Large intestine (tissue), 3 donors: Measurements from ENCODE around the gene DDX3X. TPM values are rescaled to one million over a fixed set of nuclear protein-coding genes. Genes with fewer than 3 reads are reported as not detected.

ENCODE experiments used
- DNase-seq, 2 donors: peaks; one replicate each; pipeline versions ENCODE4 v3.0.0 to v3.0.0-alpha.2; 2013
- H3K27ac ChIP-seq: one replicate; pipeline ENCODE4 v1.5.1; 2013; ENCODE audit warnings: low read length
- H3K27me3 ChIP-seq: 2 replicates; pipeline ENCODE4 v1.6.1; 2013; ENCODE audit warnings: low read length; ENCODE audit not compliant: control insufficient read depth, insufficient read depth
- H3K36me3 ChIP-seq: 2 replicates; pipeline ENCODE4 v1.6.1; 2013; ENCODE audit warnings: low read length; ENCODE audit not compliant: control insufficient read depth, insufficient read depth
- H3K4me1 ChIP-seq: one replicate; pipeline ENCODE4 v1.6.1; 2013; ENCODE audit warnings: low read length; ENCODE audit not compliant: control insufficient read depth, insufficient read depth
- H3K4me3 ChIP-seq: one replicate; pipeline ENCODE4 v1.5.1; 2013; ENCODE audit warnings: low read length
- H3K9me3 ChIP-seq: one replicate; pipeline ENCODE4 v1.6.1; 2013; ENCODE audit warnings: mild to moderate bottlenecking, low read depth, low read length, moderate library complexity; ENCODE audit not compliant: control insufficient read depth
- WGBS: methylation state at CpG from one replicate; pipeline ENCODE4 v1.1.5; 2013; ENCODE audit warnings: low lambda C conversion rate; ENCODE audit not compliant: insufficient coverage; 5-methylcytosine and 5-hydroxymethylcytosine counted together
- polyA plus RNA-seq: library from polyadenylated mRNA; unstranded; fragments of 120-200 nt; gene quantifications from one replicate; pipeline ENCODE4 v1.2.1, GENCODE V29; 2013

Gene DDX3X
- polyA plus RNA-seq, 1 donor, result 202 TPM

DNA sequence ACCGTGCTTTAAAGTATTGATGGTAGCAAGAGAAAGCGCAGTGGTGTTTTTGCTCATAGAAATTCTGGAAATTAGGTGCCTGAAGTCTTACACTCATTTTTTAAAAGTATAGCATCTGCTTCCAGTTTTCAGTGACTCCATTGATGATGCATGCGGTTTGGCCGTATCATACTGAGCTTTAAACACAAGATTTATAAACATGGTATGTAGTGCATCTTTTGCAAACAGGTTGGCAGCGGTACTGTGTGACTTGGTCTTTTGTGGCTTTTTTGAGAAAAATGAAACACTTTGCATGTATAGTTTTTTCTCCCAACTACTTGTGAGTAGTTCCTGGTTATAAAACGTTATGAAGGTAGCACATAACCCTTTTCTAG lies 2.0 kb downstream of the DDX3X start:
- peaks cover 9% of the 10 kb centered on the region for H3K36me3 ChIP-seq
- H3K4me3 ChIP-seq, result peak overlapping the region; percentile 99
- peaks cover 6% of the 10 kb centered on the region for H3K4me1 ChIP-seq
- peak overlapping the region; percentile 100 for H3K27ac ChIP-seq
- DNase-seq, result no peak
- WGBS, result no CpG with 5 or more reads among the region's 6 CpGs
- H3K27me3 ChIP-seq, result no peaks in the 10 kb centered on the region
- no peaks in the 10 kb centered on the region for H3K9me3 ChIP-seq

DNA sequence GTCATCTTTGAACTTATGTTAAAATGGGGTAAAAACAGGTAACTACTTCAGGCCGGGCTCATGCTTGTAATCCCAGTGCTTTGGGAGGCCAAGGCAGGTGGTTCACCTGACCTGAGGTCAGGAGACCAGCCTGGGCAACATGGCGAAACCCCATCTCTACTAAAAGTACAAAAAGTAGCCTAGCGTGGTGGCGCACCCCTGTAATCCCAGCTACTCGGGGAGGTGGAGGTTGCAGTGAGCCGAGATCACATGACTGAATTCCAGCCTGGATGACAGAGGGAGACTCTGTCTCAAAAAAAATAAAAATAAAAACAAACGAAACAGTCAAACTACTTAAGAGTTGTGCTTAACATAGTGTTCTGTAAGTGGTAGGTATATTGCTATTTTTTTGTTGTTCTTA lies 2.5 kb downstream of the DDX3X start:
- Histone ChIP-seq H3K27ac (peak overlapping the region; percentile 100), H3K4me1 (peaks cover 6% of the 10 kb centered on the region), H3K4me3 (peak overlapping the region; percentile 99)

GRCh38 chrX:41337140-41337539 lies 3.2 kb downstream of the DDX3X start:
- Histone ChIP-seq H3K4me3 (peak overlapping the region; percentile 10), H3K9me3 (no peaks in the 10 kb centered on the region), H3K27me3 (no peaks in the 10 kb centered on the region), H3K4me1 (peaks cover 3% of the 10 kb centered on the region), H3K36me3 (peaks cover 13% of the 10 kb centered on the region), H3K27ac (no peak overlapping the region)
- DNase-seq, result no peak
- WGBS, result no CpG with 5 or more reads among the region's 1 CpG

More for the DNA sequence above, 2.5 kb downstream of the DDX3X start:
- Histone ChIP-seq H3K36me3 (peaks cover 9% of the 10 kb centered on the region), H3K27me3 (no peaks in the 10 kb centered on the region), H3K9me3 (no peaks in the 10 kb centered on the region)
- WGBS, result 0% methylated on average over 1 of the region's 7 CpGs
- DNase-seq, result no peak

DNA sequence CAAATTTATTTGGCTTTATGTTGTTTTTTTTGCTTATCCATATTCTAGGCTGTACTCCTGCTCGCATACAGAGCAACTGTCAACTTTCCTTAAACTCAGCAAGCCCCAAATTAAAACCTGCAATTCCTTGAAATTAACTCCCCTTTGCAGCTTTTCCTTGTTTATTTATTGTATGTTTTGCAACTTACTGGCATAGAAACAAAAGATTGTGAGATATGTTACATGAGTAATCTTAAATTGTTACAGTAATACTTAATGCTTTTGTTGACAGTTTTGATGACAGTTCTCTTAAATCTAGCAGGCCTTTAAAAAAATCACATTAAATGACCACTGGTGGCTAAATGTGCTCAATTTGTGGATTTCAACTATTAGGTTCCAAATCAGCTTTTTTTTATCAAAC lies 4.5 kb downstream of the DDX3X start:
- Histone ChIP-seq H3K4me3 (no peak overlapping the region), H3K4me1 (peaks cover 3% of the 10 kb centered on the region)
- no CpG with 5 or more reads among the region's 1 CpG for WGBS

DNA sequence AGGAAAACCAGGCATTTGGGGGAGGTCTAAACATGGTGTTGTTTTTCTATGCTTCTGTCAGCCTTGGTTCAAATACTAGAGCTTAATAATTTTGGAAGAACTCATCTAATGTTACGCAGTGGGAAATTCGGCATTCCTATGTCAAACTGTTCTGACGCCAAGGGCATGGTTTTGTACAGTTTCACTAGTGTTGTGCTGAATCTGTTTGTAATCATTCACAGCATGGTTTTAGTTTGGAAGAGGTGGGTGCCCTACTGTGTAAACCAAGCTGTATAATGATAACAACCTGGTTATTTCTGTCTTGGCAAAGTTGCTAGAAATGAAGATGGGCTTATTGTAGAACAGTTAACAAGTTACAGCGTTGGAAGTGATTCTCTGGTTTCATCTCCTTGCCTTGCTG lies 5.2 kb downstream of the DDX3X start:
- DNase-seq, result no peak
- peaks cover 3% of the 10 kb centered on the region for H3K4me1 ChIP-seq
- H3K4me3 ChIP-seq, result no peak overlapping the region
- H3K36me3 ChIP-seq, result peaks cover 33% of the 10 kb centered on the region
- WGBS, result no CpG with 5 or more reads among the region's 4 CpGs
- H3K9me3 ChIP-seq, result no peaks in the 10 kb centered on the region
- H3K27me3 ChIP-seq, result no peaks in the 10 kb centered on the region
- H3K27ac ChIP-seq, result no peak overlapping the region

More for the DNA sequence above, 4.5 kb downstream of the DDX3X start:
- Histone ChIP-seq H3K36me3 (peaks cover 26% of the 10 kb centered on the region), H3K27ac (no peak overlapping the region), H3K9me3 (no peaks in the 10 kb centered on the region), H3K27me3 (no peaks in the 10 kb centered on the region)
- DNase-seq, result no peak

- H3K4me3 ChIP-seq, result no peak overlapping the region
- no peaks in the 10 kb centered on the region for H3K9me3 ChIP-seq
- no peak overlapping the region for H3K27ac ChIP-seq
- no peak for DNase-seq
- peaks cover 68% of the 10 kb centered on the region for H3K36me3 ChIP-seq
- no CpG with 5 or more reads among the region's 9 CpGs for WGBS
- H3K27me3 ChIP-seq, result no peaks in the 10 kb centered on the region
- peaks cover 2% of the 10 kb centered on the region for H3K4me1 ChIP-seq
Observed at GRCh38 chrX:41344053-41344452, 10.1 kb downstream of the DDX3X start.

DNA sequence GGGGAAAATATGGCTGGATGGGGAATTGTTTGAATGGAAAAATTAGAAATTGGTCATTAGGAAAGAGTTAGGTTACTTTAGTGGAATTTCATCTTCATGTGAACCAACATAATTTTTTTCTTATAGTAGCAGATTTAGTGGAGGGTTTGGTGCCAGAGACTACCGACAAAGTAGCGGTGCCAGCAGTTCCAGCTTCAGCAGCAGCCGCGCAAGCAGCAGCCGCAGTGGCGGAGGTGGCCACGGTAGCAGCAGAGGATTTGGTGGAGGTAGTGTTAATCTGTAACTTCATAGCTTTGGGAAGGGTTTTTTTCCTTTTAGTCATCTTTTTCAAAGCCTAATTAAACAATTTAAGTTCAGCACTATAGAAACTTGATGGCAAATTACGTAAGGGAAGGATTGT lies 13.2 kb downstream of the DDX3X start:
- no peaks in the 10 kb centered on the region for H3K9me3 ChIP-seq
- no peak overlapping the region for H3K27ac ChIP-seq
- no peaks in the 10 kb centered on the region for H3K27me3 ChIP-seq
- no peaks in the 10 kb centered on the region for H3K4me1 ChIP-seq
- WGBS, result no CpG with 5 or more reads among the region's 8 CpGs
- no peak overlapping the region for H3K4me3 ChIP-seq
- H3K36me3 ChIP-seq, result peaks cover 57% of the 10 kb centered on the region
- no peak for DNase-seq

GRCh38 chrX:41348551-41348950 lies 14.6 kb downstream of the DDX3X start:
- WGBS, result no CpG with 5 or more reads among the region's 4 CpGs
- Histone ChIP-seq H3K9me3 (no peaks in the 10 kb centered on the region), H3K4me3 (no peak overlapping the region), H3K4me1 (no peaks in the 10 kb centered on the region), H3K36me3 (peaks cover 43% of the 10 kb centered on the region), H3K27ac (no peak overlapping the region), H3K27me3 (no peaks in the 10 kb centered on the region)
- DNase-seq, result no peak

DNA sequence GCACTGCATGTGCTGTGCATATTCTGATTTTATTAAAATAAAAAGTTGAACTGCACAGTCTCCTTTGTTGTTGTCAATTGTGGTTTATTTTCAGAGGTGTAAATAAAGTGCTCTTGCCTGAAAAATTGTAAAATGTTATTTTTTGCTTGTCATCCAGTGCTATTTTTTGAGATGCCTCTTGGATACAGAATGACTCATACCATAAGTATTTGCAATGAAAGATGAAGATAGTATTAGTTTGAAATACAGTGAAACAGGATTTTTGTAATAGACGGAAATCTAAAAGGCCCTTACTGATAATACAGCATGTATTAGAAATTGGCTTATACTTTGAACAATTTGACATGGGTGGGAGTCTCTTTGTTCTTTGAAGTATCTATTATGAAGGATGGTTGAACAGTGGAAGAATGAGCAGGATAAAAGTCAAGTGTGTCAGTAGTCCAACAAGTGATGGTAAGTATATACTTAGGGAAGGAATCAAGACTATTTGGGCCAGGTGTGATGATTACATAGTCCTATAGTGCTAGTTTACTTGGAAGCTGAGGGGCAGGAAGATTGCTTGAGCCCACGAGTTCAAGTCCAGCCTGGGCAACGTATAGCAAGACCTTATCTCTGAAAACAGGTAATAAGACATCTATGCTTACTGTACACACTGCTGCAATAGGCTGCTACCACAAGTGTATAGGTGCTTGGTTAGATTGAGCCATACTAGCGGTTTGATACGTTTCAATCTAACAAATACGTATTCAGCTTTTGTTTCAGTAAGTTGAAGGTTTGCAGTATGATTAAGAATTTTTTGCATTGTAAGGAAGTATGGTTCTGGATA lies 16.4 kb downstream of the DDX3X start:
- H3K4me3 ChIP-seq, result no peak overlapping the region
- no peaks in the 10 kb centered on the region for H3K9me3 ChIP-seq
- peaks cover 30% of the 10 kb centered on the region for H3K36me3 ChIP-seq
- no peaks in the 10 kb centered on the region for H3K27me3 ChIP-seq
- DNase-seq, result peak in 1 of 2 donors; percentile 7
- H3K27ac ChIP-seq, result no peak overlapping the region
- WGBS, result no CpG with 5 or more reads among the region's 6 CpGs
- H3K4me1 ChIP-seq, result no peaks in the 10 kb centered on the region

- WGBS, result 80% methylated on average over 1 of the region's 3 CpGs
- DNase-seq, result no peak
- Histone ChIP-seq H3K36me3 (peaks cover 23% of the 10 kb centered on the region), H3K27me3 (no peaks in the 10 kb centered on the region), H3K4me1 (no peaks in the 10 kb centered on the region), H3K4me3 (no peak overlapping the region), H3K9me3 (no peaks in the 10 kb centered on the region), H3K27ac (no peak overlapping the region)
Observed at GRCh38 chrX:41350976-41351569, 17.1 kb downstream of the DDX3X start.
